HG03521 (cell line): ENCODE results near the gene MYL6.
"Not testable (repeated sequence)": the region's sequence is repeated elsewhere in the genome, so short reads cannot be mapped to it uniquely, and the experiment has no call there.

Source experiments
- ATAC-seq: cut with Tn5 transposase; IDR thresholded peaks from one replicate; pipeline ENCODE4 v1.9.1; 2021; ENCODE audit warnings: mild to moderate bottlenecking, moderate library complexity; ENCODE audit not compliant: unreplicated experiment

MYL6 gene

GRCh38 chr12:56158029-56158925, at the start of gene MYL6:
MYL6 (plus strand) TSS chr12:56158359; CDS start chr12:56158402, 43 bp downstream.
- peak; percentile 75 for ATAC-seq

GRCh38 chr12:56110571-56110970, 47.6 kb upstream of the MYL6 start:
- no peak for ATAC-seq

- ATAC-seq = no peak
Measured at GRCh38 chr12:56114084-56114483, 44.1 kb upstream of the MYL6 start.

GRCh38 chr12:56115329-56115728, 42.8 kb upstream of the MYL6 start:
- ATAC-seq = no peak

- ATAC-seq = peak; percentile 44
Measured at GRCh38 chr12:56116267-56117081, 41.7 kb upstream of the MYL6 start, which contains the start of gene RPL41. RPL41 (plus strand) TSS chr12:56116633.

GRCh38 chr12:56117082-56117706, 41.0 kb upstream of the MYL6 start:
- ATAC-seq = not testable (repeated sequence)

GRCh38 chr12:56117778-56118687, 40.1 kb upstream of the MYL6 start, which contains the start of gene ZC3H10:
ZC3H10 (plus strand) TSS chr12:56118266; CDS start chr12:56120563, 2,297 bp downstream.
- ATAC-seq = peak; percentile 77

GRCh38 chr12:56118688-56119357, 39.3 kb upstream of the MYL6 start:
- peak; percentile 3 for ATAC-seq

GRCh38 chr12:56119361-56119796, 38.8 kb upstream of the MYL6 start:
- ATAC-seq = no peak

- ATAC-seq = no peak
Measured at GRCh38 chr12:56120158-56120846, 37.9 kb upstream of the MYL6 start.

- ATAC-seq = no peak
Measured at GRCh38 chr12:56121204-56121870, 36.8 kb upstream of the MYL6 start.

- no peak for ATAC-seq
Measured at GRCh38 chr12:56122637-56123036, 35.5 kb upstream of the MYL6 start.

GRCh38 chr12:56124133-56124532, 34.0 kb upstream of the MYL6 start:
- ATAC-seq = no peak

- no peak for ATAC-seq
Measured at GRCh38 chr12:56126732-56127239, 31.4 kb upstream of the MYL6 start.

- no peak for ATAC-seq
Measured at GRCh38 chr12:56127485-56127887, 30.7 kb upstream of the MYL6 start.

- ATAC-seq = peak; percentile 91
Measured at GRCh38 chr12:56127888-56128669, 30.1 kb upstream of the MYL6 start, which contains the start of gene ESYT1. ESYT1 (plus strand) TSS chr12:56128267; CDS start chr12:56128320, 53 bp downstream.

- ATAC-seq = no peak
Measured at GRCh38 chr12:56128670-56129205, 29.4 kb upstream of the MYL6 start.
